ENCODE results near the gene STXBP5. TPM values are rescaled to one million over a fixed set of nuclear protein-coding genes. Genes with fewer than 3 reads are reported as not detected.

The STXBP5 gene
- total RNA-seq, 1 experiment from 2014 or later, result 11.6 TPM

DNA sequence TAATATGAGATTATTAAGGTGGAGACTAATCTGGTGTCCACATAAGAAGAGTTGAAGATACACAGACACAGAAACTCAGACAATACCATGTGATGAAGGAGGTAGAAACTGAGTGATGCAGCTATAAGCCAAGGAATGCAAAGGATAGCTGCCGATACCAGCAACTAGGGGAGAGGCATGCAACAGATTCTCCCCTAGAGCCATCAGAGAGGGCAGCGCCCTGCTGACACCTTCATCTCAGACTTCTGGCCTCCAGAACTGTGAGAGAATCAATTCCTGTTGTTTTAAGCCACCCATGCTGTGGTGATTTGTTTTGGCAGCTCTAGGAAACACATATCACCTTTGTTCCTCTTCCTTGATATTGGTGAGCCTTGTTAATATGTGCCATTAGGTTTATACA lies 41.5 kb downstream of the STXBP5 start:
- DNase-seq, result no peak
- no peak overlapping the region for H3T11ph ChIP-seq (ENCODE audit: low read length)
- Mint-ChIP-seq H3K4me1 (peaks cover 25 to 27% of the 10 kb centered on the region in 2 experiments), H3K4me3 (no peak overlapping the region), H3K27me3 (ENCODE audit: low read depth) (no peaks in the 10 kb centered on the region), H3K9me3 (no peaks in the 10 kb centered on the region; a peak in 2 of 5 replicates), H3K27ac (peak overlapping the region in 2 of 3 experiments; percentile 18 to 63; a peak in 1 of 7 replicates), H3K36me3 (ENCODE audit: insufficient read depth in 1 of 3, low read depth in 3 of 3) (peaks cover 4 to 13% (median 10%) of the 10 kb centered on the region in 3 experiments; a peak in 6 of 7 replicates)
- no peak overlapping the region for H3K18ac ChIP-seq (ENCODE audit: insufficient read length, low read depth, low read length)
- H2BK120ac ChIP-seq (ENCODE audit: low read depth, low read length, poor library complexity, severe bottlenecking), result no peak overlapping the region
- H3K9me3 ChIP-seq (ENCODE audit: control insufficient read depth, low read depth, low read length), result no peaks in the 10 kb centered on the region
- no peak overlapping the region for H3K27ac ChIP-seq (ENCODE audit: insufficient read length, low read depth, low read length)
- H3K79me2 ChIP-seq (ENCODE audit: insufficient read depth, low read length), result no peaks in the 10 kb centered on the region
- no peaks in the 10 kb centered on the region for H3K27me3 ChIP-seq (ENCODE audit: insufficient read depth, low read length)
- no peak overlapping the region for H2BK20ac ChIP-seq (ENCODE audit: low read depth, low read length, poor library complexity, severe bottlenecking)
- H3K79me1 ChIP-seq (ENCODE audit: insufficient read depth, low read depth, low read length, poor library complexity, severe bottlenecking), result no peaks in the 10 kb centered on the region
- no peak overlapping the region for H4K5ac ChIP-seq (ENCODE audit: insufficient read length, low read depth, low read length)
- no peak overlapping the region for H4K8ac ChIP-seq (replicated peaks; ENCODE audit: insufficient read length, low read depth, low read length)
- no peak overlapping the region for H3K56ac ChIP-seq (ENCODE audit: insufficient read length, low read depth, low read length)
- H2BK12ac ChIP-seq (ENCODE audit: insufficient read length, low read depth, low read length), result no peak overlapping the region
- H4K91ac ChIP-seq (ENCODE audit: insufficient read length, low read depth, low read length), result no peak overlapping the region
- H2BK15ac ChIP-seq (ENCODE audit: low read depth, low read length), result no peak overlapping the region
- no peak overlapping the region for H3K9ac ChIP-seq (ENCODE audit: extremely low read depth, insufficient read length, low read length)
- H2AK5ac ChIP-seq (ENCODE audit: insufficient read length, low read length), result no peak overlapping the region
- H3K23ac ChIP-seq (ENCODE audit: insufficient read length, low read depth, low read length), result no peak overlapping the region
- no peak overlapping the region for H3K14ac ChIP-seq (ENCODE audit: insufficient read depth, low read length)
- H3K23me2 ChIP-seq (ENCODE audit: insufficient read length, low read depth, low read length, poor library complexity, severe bottlenecking), result no peaks in the 10 kb centered on the region
- H3K4me2 ChIP-seq (ENCODE audit: insufficient read depth, insufficient read length, low read length), result no peak overlapping the region
- no peaks in the 10 kb centered on the region for H4K20me1 ChIP-seq (ENCODE audit: control insufficient read depth, insufficient read depth, insufficient read length)
- WGBS (ENCODE audit: extremely low coverage, insufficient read length, low lambda C conversion rate), result no CpG with 5 or more reads among the region's 2 CpGs
- H2AFZ ChIP-seq (ENCODE audit: low read length), result no peak overlapping the region
- no peak overlapping the region for H2BK5ac ChIP-seq (ENCODE audit: insufficient read length, low read length)
- no peaks in the 10 kb centered on the region; the same call in 1 of the 2 replicates for H3K4me1 ChIP-seq (ENCODE audit: insufficient read depth, low read length)
- no peak overlapping the region for H3K4ac ChIP-seq (ENCODE audit: low read depth, low read length)
- TF ChIP-seq, protein P1, sequence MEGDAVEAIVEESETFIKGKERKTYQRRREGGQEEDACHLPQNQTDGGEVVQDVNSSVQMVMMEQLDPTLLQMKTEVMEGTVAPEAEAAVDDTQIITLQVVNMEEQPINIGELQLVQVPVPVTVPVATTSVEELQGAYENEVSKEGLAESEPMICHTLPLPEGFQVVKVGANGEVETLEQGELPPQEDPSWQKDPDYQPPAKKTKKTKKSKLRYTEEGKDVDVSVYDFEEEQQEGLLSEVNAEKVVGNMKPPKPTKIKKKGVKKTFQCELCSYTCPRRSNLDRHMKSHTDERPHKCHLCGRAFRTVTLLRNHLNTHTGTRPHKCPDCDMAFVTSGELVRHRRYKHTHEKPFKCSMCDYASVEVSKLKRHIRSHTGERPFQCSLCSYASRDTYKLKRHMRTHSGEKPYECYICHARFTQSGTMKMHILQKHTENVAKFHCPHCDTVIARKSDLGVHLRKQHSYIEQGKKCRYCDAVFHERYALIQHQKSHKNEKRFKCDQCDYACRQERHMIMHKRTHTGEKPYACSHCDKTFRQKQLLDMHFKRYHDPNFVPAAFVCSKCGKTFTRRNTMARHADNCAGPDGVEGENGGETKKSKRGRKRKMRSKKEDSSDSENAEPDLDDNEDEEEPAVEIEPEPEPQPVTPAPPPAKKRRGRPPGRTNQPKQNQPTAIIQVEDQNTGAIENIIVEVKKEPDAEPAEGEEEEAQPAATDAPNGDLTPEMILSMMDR (conservative IDR thresholded peaks at IDR 0.05), result no peak

Data from H9 (cell line).